Stimulated activated CD4-positive, alpha-beta T cell treated with anti-CD3 and anti-CD28 coated beads, Interleukin-2, amount 100 ng/mL, for 4 hours (primary cell): Measurements from ENCODE around the gene RGS3.
"Not testable (repeated sequence)": the region's sequence is repeated elsewhere in the genome, so short reads cannot be mapped to it uniquely, and the experiment has no call there.

Experiments used
- DNase-seq: peaks from one replicate; pipeline ENCODE4 v3.0.0-alpha.2; 2020; ENCODE audit warnings: low read depth

The RGS3 gene

GRCh38 chr9:113635586-113635985 lies 172.1 kb downstream of the RGS3 start:
- no peak for DNase-seq

GRCh38 chr9:113636165-113636564 lies 172.6 kb downstream of the RGS3 start:
- no peak for DNase-seq

- DNase-seq = no peak
Observed at GRCh38 chr9:113636693-113637092, 173.2 kb downstream of the RGS3 start.

- no peak for DNase-seq
Observed at GRCh38 chr9:113638490-113638889, 175.0 kb downstream of the RGS3 start.

- no peak for DNase-seq
Observed at GRCh38 chr9:113638897-113639296, 175.4 kb downstream of the RGS3 start.

- DNase-seq = not testable (repeated sequence)
Observed at GRCh38 chr9:113639411-113639970, 176.0 kb downstream of the RGS3 start.

GRCh38 chr9:113640418-113640817 lies 176.9 kb downstream of the RGS3 start:
- no peak for DNase-seq

GRCh38 chr9:113641100-113641885 lies 177.8 kb downstream of the RGS3 start:
- DNase-seq = no peak

GRCh38 chr9:113644321-113644720 lies 180.8 kb downstream of the RGS3 start:
- DNase-seq = no peak

GRCh38 chr9:113645227-113645977 lies 181.9 kb downstream of the RGS3 start:
- no peak for DNase-seq

- DNase-seq = no peak
Observed at GRCh38 chr9:113645978-113646253, 182.4 kb downstream of the RGS3 start.

- no peak for DNase-seq
Observed at GRCh38 chr9:113646491-113646890, 183.0 kb downstream of the RGS3 start.
